GM19438 (cell line): Measurements from ENCODE around the gene SCYGR1.
"Not testable (repeated sequence)": the region's sequence is repeated elsewhere in the genome, so short reads cannot be mapped to it uniquely, and the experiment has no call there.

Experiments used
- ATAC-seq: cut with Tn5 transposase; IDR thresholded peaks from one replicate; pipeline ENCODE4 v1.9.1; 2021; ENCODE audit warnings: low read depth; ENCODE audit not compliant: unreplicated experiment

SCYGR1 gene

DNA sequence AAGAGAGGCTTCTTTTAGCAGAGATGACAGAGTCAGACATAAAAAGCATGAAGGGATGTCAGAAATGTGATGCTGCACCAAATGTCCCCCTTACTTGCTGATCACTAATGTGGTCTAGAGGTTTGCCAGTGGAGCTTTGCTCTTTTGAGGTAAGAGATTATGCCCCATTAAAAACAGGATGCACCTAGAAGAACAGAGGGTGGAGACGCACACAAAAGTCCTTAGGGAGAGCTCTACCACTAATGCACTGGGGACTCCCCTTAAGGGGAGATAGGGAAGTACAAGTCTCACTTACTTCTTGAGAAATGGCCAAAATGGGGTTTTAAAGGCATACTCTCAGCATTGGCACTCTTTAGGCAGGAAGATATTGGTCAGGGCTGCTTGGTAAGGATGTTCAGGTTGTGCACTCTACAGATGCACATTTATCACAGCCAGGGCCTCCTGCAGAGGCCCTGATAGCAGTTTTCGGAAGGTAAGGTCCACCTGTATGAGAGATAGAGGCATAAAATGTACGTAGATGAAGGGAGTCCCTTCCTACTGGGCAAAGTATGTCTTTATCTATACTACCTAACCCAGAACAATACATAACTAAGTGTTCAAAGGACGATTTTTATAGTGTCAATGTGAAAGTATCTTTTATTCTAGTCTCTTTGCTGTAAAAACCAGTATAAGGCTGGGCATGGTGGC lies 17.0 kb upstream of the SCYGR1 start:
- no peak for ATAC-seq

GRCh38 chr2:227402959-227403358 lies 15.2 kb upstream of the SCYGR1 start:
- no peak for ATAC-seq

DNA sequence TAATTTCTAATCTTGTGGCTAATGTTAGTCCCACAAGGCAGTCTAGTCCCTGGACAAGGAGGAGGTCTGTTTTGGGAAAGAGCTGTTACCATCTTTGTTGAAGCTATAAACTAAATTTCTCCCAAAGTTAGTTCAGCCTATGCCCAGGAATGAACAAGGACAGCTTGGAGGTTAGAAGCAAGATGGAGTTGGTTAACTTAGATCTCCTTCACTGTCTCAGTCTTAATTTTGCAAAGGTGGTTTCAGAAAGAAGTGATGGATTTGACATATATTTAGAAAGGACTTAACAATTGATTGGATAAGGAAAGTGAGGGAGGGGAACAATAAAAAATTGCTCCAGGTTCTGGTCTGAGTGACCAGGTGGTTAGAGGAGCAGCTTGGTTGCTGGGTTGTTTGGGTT lies 14.6 kb upstream of the SCYGR1 start:
- no peak for ATAC-seq

DNA sequence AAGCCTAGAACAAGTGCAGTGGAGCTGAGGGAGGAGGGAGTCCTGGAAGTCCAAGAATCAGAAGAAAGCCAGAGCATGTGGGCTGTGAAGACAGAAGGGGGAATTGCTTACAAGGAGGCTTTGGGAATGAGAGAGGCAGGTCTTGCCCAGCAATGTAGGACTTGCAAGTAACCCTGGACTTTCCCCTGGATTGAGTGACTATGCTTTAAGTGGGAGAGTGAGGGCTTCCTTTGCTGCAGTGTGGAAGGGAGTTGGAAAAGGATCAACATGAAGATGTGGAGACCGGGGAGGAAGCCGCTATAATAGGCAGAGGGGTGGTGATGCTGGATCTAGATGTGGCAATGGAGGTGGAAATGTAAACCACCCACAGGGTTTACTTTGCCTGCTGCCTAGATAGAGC lies 13.8 kb upstream of the SCYGR1 start:
- ATAC-seq, result no peak

- ATAC-seq, result no peak
Measured at GRCh38 chr2:227398684-227399670, 11.2 kb upstream of the SCYGR1 start.

DNA sequence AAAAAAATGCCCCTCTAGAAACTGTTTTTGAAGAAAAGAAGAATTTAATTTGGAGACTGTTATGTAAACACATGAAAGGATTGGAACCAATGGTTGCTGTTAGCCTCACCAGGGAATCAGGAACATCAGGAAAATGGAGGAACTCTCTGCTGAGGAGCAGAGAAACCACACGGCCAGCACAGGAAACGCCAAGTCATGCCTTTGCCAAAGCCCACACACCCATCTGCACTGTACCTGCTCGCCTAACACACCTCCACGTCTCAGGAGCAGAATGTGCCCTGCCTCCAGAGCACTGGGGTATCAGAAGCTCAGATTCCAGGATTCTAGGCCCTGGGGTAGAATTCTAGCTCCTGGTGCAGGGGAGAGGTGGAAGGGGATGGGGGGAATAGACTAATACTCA lies 9.8 kb upstream of the SCYGR1 start:
- no peak for ATAC-seq

DNA sequence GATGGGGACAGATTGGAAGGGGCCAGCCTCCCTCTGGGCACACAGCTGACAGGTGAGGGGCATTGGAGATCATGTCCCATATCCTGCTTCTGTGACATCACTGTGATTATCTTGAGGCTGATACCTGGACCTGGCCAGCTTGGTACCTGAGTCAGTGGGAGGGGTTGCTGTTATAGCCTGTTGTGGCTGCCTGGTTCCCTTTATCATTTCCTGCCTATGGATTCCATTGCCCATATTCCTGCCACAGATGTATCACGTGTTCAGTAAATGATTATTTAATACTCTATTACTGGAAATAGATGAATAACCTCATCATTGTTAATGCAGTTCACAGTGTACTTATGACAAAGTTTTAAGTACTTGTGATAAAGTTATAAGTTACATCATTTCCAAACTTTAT lies 7.8 kb upstream of the SCYGR1 start:
- ATAC-seq, result no peak

- ATAC-seq, result no peak
Measured at GRCh38 chr2:227394401-227394800, 6.7 kb upstream of the SCYGR1 start.

DNA sequence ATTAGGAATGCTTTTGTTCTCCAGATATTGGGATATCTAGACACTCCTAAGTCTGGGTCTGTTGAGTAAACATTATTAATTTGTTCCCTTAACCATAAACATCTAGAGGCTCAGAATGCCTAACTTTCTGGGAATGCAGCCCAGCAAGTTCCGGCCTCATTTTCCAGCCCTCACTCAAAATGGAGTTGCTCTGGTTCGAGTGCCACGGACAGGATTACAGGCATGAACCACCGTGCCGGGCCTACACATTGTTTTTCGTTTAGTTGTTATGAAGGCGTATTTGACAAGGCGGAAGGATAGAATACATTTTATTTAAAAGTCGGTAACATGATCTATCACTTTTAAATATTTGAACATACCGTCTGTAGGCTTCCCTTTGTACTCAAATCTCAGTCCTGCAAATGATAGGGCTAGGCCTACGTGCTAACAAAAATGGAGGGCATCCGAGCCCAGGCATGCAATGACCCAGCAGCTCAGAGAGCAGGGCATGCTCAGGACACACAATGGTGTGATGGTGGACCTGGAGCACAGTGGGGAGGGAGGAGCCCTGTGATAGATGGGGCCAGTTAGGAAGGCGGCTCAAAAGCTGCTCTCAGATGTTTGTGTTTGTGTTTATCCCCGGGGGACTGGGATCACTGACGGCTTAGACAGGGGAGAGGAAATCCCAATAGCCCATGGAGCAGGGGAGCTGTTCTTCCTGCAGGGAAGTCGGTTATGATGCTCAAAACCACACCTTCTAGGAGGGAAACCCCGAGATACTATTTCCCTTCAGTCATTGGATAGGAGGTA lies 2.9 kb upstream of the SCYGR1 start:
- ATAC-seq, result no peak

GRCh38 chr2:227389661-227390060 lies 1.9 kb upstream of the SCYGR1 start:
- no peak for ATAC-seq

DNA sequence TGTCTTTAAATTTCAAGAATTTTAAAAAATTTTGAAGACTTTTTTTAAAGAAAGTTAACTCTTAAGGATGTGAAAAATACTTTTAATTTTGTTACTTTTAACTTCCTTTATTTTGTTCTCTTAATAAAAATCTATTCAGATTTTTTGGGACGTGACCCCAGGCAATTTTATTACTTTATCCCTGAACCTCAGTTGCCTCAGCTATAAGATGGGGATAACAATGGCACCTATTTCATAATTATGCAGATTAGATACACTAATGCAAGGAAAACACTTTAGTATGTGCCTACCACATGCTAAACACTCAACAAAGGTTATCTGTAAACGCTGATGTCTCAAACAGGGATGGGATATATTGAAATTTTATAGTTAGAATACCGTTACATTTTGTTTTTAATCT lies 1.5 kb upstream of the SCYGR1 start:
- ATAC-seq, result no peak

DNA sequence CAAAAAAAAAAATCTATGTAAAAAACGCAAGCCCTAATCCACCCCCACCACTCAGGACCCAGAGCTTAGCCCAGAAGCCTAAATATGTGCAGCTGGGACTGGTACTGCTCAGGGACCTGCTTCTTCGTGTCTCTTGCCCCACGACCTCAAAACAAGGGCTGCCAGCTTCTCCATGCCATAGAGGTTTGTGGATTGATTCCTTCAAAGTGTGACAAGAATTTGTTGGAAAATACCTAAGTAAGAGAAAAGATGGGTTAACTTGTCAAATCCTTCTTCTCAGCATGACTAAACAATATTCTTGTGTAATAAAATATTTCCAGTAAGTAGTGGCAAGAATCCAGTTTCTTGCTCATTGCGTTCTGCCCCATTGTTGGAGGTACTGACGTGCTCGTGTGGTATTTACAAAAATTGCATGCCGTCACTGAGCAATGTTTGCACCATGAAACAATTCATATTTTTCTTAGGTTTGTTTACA lies 825 bp upstream of the SCYGR1 start:
- ATAC-seq, result no peak

GRCh38 chr2:227386630-227387029 lies 1.1 kb downstream of the SCYGR1 start:
- ATAC-seq, result no peak

- ATAC-seq, result no peak
Measured at GRCh38 chr2:227383686-227384085, 4.1 kb downstream of the SCYGR1 start.

GRCh38 chr2:227382241-227382835 lies 5.4 kb downstream of the SCYGR1 start:
- not testable (repeated sequence) for ATAC-seq

DNA sequence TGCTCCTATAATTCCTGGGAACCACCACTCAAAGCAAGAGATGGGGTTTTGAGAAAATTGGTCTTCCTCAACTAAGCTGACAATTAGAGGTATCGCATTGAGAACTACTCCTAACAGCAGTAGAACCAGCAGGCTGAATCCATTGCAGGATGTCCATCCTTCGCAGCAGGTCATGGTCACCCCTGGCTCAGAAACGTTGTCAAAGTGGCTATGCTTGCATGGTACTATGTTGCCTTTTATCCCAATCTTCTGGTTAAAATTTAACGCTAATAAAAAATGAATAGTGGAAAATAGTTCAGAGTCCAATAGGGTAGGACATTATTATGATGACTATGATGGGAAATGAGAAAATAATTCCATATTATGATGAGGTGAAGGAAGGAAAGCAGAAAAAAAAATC lies 8.7 kb downstream of the SCYGR1 start, which contains the start of gene TM4SF20:
TM4SF20 (minus strand) TSS at position 212 of the 400 bp plus-strand sequence; CDS start at position 174, 38 bp downstream.
- ATAC-seq, result no peak

GRCh38 chr2:227378371-227378782 lies 9.4 kb downstream of the SCYGR1 start:
- no peak for ATAC-seq

DNA sequence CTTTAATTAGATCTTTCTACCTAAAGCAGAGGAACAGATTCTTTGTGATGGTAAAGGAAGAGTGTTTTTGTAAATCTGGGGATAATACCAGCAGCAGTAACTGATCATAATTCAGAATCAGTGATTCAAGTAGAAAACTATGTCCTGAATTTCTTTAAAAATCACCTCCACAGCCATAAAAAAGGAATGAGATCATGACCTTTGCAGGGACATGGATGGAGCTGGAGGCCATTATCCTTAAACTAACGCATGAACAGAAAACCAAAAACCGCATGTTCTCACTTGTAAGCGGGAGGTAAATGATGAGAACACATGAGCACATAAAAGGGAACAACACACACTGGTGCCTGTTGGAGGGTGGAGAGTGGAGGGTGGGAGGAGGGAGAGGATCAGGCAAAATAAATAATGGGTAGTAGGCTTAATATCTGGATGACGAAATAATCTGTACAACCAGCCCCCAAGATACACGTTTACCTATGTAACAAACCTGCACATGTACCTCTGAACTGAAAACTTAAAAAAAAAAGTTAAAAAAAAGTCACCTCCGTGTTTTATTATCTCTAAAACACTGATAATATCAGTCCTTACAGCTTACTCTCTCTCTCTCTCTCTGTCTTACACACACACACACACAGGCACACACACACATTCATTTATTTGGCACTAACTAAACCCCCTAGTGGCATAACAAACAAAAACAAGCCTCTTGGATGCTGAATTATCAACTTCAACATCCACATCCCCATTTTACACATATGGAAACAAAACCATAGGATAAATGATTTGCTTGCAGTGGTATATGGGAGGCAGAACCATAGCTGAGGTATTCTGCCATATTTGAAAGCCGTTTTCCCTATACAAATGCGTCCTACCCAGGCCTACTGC lies 10.0 kb downstream of the SCYGR1 start:
- ATAC-seq, result no peak

DNA sequence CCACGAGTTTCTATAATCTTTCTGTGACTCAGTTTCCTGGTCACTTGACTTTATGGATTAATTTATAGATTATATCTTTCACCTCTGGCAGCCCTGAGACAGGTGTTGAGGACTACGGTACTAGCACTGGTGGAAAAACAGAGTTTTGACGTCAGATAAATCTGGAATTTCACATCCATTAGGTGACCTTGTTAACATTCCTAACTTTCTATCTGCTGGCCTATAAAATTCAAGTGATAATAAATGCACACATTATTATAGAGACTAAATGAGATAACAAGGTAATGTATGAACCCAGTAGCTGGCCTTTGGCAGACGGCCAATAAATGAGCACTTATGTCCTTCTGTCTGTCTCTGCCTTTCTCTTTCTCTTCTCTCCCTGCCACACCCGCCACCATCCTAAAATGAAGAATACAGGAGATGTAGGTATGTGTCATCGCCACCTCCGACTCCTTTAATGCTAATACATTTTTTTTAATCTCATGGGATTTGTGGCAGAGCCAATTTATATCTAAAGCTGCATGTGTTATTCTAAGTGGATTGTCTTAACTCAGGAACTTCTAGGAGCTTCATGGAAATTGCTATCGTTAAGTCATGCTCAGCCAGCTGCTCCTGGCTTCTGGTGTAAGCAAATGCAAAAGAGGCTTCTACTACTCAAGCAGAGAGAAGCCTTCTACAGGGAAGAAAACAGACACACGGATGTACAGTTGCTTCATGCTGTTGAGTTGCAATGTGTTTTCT lies 10.9 kb downstream of the SCYGR1 start:
- ATAC-seq, result no peak
